MM.1S (cell line): Measurements from ENCODE around the gene PLEKHA5.

Experiments
- DNase-seq: peaks from one replicate; pipeline ENCODE4 v3.0.0-alpha.2; 2015
- H2AFZ ChIP-seq: fragments of 300-600 bp; sonication (generic); 2 replicates; pipeline ENCODE4 v1.6.0; 2016; ENCODE audit warnings: antibody characterized with exemption, low read length
- H3F3A ChIP-seq: fragments of 300-600 bp; sonication (generic); 2 replicates; pipeline ENCODE4 v1.6.1; 2016; ENCODE audit warnings: mild to moderate bottlenecking, antibody characterized with exemption, low read length, moderate library complexity, mixed read lengths; ENCODE audit not compliant: insufficient read depth
- H3K27ac ChIP-seq: fragments of 300-600 bp; sonication (generic); 2 replicates; pipeline ENCODE4 v1.5.1; 2016; ENCODE audit warnings: mild to moderate bottlenecking, low read length
- H3K27me3 ChIP-seq: fragments of 300-600 bp; sonication (generic); replicated peaks from 2 replicates; pipeline ENCODE4 v1.6.0; 2016; ENCODE audit warnings: low read length; ENCODE audit not compliant: insufficient read depth
- H3K36me3 ChIP-seq: fragments of 300-600 bp; sonication (generic); replicated peaks from 2 replicates; pipeline ENCODE4 v1.6.1; 2016; ENCODE audit warnings: mild to moderate bottlenecking, low read length, mixed read lengths; ENCODE audit not compliant: insufficient read depth
- H3K4me1 ChIP-seq: fragments of 300-600 bp; sonication (generic); 2 replicates; pipeline ENCODE4 v1.6.1; 2016; ENCODE audit warnings: low read length, mixed read lengths
- H3K4me2 ChIP-seq: fragments of 300-600 bp; sonication (generic); 2 replicates; pipeline ENCODE4 v1.6.0; 2016; ENCODE audit warnings: low read depth, low read length
- H3K4me3 ChIP-seq: fragments of 300-600 bp; sonication (generic); 2 replicates; pipeline ENCODE4 v1.5.1; 2016; ENCODE audit warnings: low read length, mixed read lengths
- H3K79me2 ChIP-seq: fragments of 300-600 bp; sonication (generic); 2 replicates; pipeline ENCODE4 v1.6.1; 2016; ENCODE audit warnings: mixed run types, low read length, mixed read lengths
- H3K9ac ChIP-seq: fragments of 300-600 bp; sonication (generic); 2 replicates; pipeline ENCODE4 v1.6.1; 2016; ENCODE audit warnings: low read length, mixed read lengths
- H3K9me2 ChIP-seq: fragments of 300-600 bp; sonication (generic); replicated peaks from 2 replicates; pipeline ENCODE4 v1.6.1; 2016; ENCODE audit warnings: mild to moderate bottlenecking, low read length, mixed read lengths; ENCODE audit not compliant: insufficient read depth
- H3K9me3 ChIP-seq: fragments of 300-600 bp; sonication (generic); replicated peaks from 2 replicates; pipeline ENCODE4 v1.6.1; 2016; ENCODE audit warnings: mild to moderate bottlenecking, low read length, mixed read lengths; ENCODE audit not compliant: insufficient read depth
- H4K20me1 ChIP-seq: fragments of 300-600 bp; sonication (generic); 2 replicates; pipeline ENCODE4 v1.6.1; 2016; ENCODE audit warnings: mild to moderate bottlenecking, low read length, moderate library complexity, mixed read lengths; ENCODE audit not compliant: insufficient read depth
- EZH2 ChIP-seq: fragments of 300-600 bp; sonication (generic); optimal IDR thresholded peaks from 2 replicates; pipeline ENCODE3; 2017; ENCODE audit warnings: low read depth, mild to moderate bottlenecking, antibody characterized with exemption, low read length, mixed read lengths
- EZH2phosphoT487 ChIP-seq: fragments of 300-600 bp; sonication (generic); IDR thresholded peaks from 2 replicates; pipeline ENCODE4 v1.6.1; 2018; ENCODE audit warnings: antibody characterized with exemption, low read length
- TF ChIP-seq, protein P1 (sequence below): fragments of 300-600 bp; sonication (generic); IDR thresholded peaks from 2 replicates; pipeline ENCODE4 v1.5.1; 2016; ENCODE audit warnings: antibody characterized with exemption, low read length, mixed read lengths

Gene PLEKHA5

DNA sequence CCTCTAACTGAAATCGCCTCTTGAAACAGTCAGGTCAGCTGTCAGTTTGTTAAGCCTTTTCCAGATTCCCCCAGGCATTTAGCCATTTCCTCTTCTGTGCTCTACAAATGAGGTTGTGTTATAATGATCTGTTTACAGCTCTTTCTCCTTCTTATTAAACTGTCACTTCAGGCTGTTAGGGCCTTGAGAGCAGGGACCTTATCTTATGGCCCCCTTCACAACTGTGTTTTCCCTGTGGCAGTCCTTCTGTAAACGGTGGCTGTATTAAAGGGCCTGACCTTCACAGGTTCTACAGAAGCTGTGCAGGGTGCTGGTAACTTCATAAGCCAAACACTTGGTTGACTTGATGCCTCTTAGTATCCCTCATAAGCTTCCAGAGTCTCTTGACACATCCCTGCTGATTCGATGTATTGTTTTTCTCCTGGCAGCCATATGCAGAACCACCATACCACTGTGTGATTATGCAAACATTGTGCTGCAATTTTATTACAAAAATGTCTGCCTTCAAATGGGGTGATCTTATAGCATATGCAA, 104.7 kb downstream of the PLEKHA5 start:
- H4K20me1 ChIP-seq: no peaks in the 10 kb centered on the region
- H3K4me1 ChIP-seq: no peaks in the 10 kb centered on the region
- H3K36me3 ChIP-seq: no peaks in the 10 kb centered on the region
- no peaks in the 10 kb centered on the region for H3K9me2 ChIP-seq
- no peak overlapping the region for H3K27ac ChIP-seq
- no peak overlapping the region for H3K4me3 ChIP-seq
- H3K9me3 ChIP-seq: no peaks in the 10 kb centered on the region
- no peak overlapping the region for H3K4me2 ChIP-seq
- H3F3A ChIP-seq: no peaks in the 10 kb centered on the region
- no peak for DNase-seq
- H3K9ac ChIP-seq: no peak overlapping the region
- no peaks in the 10 kb centered on the region for H3K27me3 ChIP-seq
- TF ChIP-seq EZH2: no peak
- H3K79me2 ChIP-seq: no peaks in the 10 kb centered on the region
- H2AFZ ChIP-seq: no peak overlapping the region

DNA sequence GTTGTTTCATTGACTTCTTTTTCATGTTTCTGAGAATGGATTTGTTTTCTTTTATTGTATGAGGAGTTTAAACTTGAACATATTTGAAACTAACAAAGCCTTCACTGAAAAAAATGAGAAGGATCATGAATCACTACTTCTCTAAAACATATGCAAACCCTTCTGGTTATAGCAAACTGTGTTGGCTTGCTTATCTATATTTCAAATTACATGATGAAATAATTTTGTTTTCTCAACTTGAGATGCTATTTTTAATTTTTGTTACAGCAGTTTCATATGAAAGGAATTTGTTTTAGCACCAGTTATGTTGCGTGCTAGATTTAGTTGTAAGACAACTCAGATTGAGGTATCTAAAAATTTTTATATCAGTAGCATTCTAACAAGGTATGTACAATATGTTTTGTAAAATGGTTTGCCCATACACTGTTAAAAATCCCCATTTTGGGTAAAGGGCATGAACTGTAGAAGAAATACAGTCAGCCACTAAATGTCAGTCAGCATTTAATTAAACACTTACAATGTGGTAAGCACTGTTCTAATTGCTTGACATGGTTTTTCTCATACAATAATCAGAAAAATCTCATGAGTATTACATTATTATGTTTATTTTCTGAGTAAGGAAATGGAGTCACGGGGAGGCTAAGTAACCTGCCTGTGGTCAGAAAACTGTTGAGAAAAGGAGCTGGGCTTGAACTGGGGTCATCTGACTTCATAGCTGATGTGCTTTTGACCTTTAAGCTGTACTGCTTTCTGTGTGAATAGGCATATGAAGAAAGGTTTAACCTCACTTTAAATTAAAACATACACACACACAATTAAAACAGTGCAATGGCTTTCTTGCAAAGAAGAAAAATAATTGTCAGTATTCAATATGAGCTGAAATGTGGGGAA, 105.7 kb downstream of the PLEKHA5 start:
- TF ChIP-seq EZH2 (no peak), EZH2phosphoT487 (no peak)
- TF ChIP-seq, protein P1, sequence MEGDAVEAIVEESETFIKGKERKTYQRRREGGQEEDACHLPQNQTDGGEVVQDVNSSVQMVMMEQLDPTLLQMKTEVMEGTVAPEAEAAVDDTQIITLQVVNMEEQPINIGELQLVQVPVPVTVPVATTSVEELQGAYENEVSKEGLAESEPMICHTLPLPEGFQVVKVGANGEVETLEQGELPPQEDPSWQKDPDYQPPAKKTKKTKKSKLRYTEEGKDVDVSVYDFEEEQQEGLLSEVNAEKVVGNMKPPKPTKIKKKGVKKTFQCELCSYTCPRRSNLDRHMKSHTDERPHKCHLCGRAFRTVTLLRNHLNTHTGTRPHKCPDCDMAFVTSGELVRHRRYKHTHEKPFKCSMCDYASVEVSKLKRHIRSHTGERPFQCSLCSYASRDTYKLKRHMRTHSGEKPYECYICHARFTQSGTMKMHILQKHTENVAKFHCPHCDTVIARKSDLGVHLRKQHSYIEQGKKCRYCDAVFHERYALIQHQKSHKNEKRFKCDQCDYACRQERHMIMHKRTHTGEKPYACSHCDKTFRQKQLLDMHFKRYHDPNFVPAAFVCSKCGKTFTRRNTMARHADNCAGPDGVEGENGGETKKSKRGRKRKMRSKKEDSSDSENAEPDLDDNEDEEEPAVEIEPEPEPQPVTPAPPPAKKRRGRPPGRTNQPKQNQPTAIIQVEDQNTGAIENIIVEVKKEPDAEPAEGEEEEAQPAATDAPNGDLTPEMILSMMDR: no peak
- Histone ChIP-seq H3K9me2 (no peaks in the 10 kb centered on the region), H2AFZ (no peak overlapping the region), H4K20me1 (no peaks in the 10 kb centered on the region), H3K27me3 (no peaks in the 10 kb centered on the region), H3K79me2 (no peaks in the 10 kb centered on the region), H3K9ac (no peak overlapping the region), H3K27ac (no peak overlapping the region), H3K4me3 (no peak overlapping the region), H3K4me2 (no peak overlapping the region), H3K9me3 (no peaks in the 10 kb centered on the region), H3K4me1 (no peaks in the 10 kb centered on the region), H3F3A (no peaks in the 10 kb centered on the region), H3K36me3 (no peaks in the 10 kb centered on the region)
- DNase-seq: no peak

DNA sequence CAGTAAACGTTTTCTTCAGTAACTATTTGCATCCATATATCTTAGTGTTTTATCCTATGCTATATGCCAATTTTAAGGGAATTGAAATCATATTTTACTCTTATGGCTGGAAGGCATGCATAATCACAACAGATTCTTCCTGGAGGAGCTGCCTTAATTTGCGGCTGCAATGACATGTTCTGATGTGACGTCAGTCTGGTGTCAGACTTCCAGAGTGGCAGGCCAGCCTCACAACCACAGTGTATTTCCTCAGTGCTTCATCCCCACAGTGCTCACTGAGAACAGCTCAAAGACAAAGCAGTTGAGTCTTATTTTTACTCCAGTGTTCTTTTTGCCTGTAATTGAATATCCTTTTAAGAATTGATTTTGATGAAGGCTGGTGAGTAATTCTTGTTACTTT, 107.1 kb downstream of the PLEKHA5 start:
- Histone ChIP-seq H3K27me3 (no peaks in the 10 kb centered on the region), H4K20me1 (no peaks in the 10 kb centered on the region), H3K9me3 (no peaks in the 10 kb centered on the region), H3K36me3 (no peaks in the 10 kb centered on the region), H3K27ac (no peak overlapping the region), H3F3A (no peaks in the 10 kb centered on the region), H3K9ac (no peak overlapping the region), H3K9me2 (no peaks in the 10 kb centered on the region), H3K4me2 (no peak overlapping the region), H3K4me1 (no peaks in the 10 kb centered on the region), H3K4me3 (no peak overlapping the region), H3K79me2 (no peaks in the 10 kb centered on the region), H2AFZ (no peak overlapping the region)
- TF ChIP-seq, protein P1: no peak
- TF ChIP-seq EZH2phosphoT487 (no peak), EZH2 (no peak)
- no peak for DNase-seq

DNA sequence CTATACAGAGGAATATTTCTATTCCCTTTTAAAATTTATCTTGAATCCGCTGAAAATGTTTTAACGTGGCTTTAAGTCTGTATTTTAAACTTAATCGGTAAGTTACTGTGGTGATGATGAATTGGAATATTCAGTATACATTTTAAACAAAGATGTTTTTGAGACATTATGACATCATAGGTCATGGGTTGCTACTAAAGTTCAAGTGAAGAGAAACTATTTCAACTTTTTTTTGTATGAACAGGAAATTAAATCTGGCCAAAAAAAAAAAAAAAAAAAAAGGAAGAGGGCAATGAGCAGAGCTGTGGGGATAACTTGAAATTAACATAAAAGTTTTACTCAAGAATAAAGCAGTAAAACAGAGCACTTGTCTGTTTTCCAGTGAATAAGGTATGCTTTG, 109.0 kb downstream of the PLEKHA5 start:
- no peaks in the 10 kb centered on the region for H3K9me3 ChIP-seq
- TF ChIP-seq, protein P1: no peak
- TF ChIP-seq EZH2: no peak
- TF ChIP-seq EZH2phosphoT487: no peak
- DNase-seq: no peak
- no peaks in the 10 kb centered on the region for H3K4me1 ChIP-seq
- no peak overlapping the region for H2AFZ ChIP-seq
- no peak overlapping the region for H3K27ac ChIP-seq
- H3K36me3 ChIP-seq: no peaks in the 10 kb centered on the region
- H3K4me3 ChIP-seq: no peak overlapping the region
- no peaks in the 10 kb centered on the region for H3K79me2 ChIP-seq
- H3K27me3 ChIP-seq: no peaks in the 10 kb centered on the region
- H3K9me2 ChIP-seq: no peaks in the 10 kb centered on the region
- H3K9ac ChIP-seq: no peak overlapping the region
- no peaks in the 10 kb centered on the region for H4K20me1 ChIP-seq
- no peak overlapping the region for H3K4me2 ChIP-seq
- no peaks in the 10 kb centered on the region for H3F3A ChIP-seq
